Germinal center (tissue), 1 donor: ENCODE measurements around the gene TACC3.

ENCODE experiments used
- DNase-seq: peaks from one replicate; pipeline ENCODE4 v3.0.0; 2012; ENCODE audit warnings: mixed read lengths, low spot score

The TACC3 gene

GRCh38 chr4:1723131-1723801 is 1.9 kb downstream of the TACC3 start:
- peak; percentile 67 for DNase-seq

- no peak for DNase-seq
Measured at GRCh38 chr4:1725521-1725920, 4.2 kb downstream of the TACC3 start.

GRCh38 chr4:1726146-1726934 is 5.0 kb downstream of the TACC3 start:
- peak; percentile 77 for DNase-seq

- no peak for DNase-seq
Measured at GRCh38 chr4:1727117-1728031, 6.1 kb downstream of the TACC3 start.

GRCh38 chr4:1728061-1728980 is 7.0 kb downstream of the TACC3 start:
- DNase-seq = no peak

- DNase-seq = no peak
Measured at GRCh38 chr4:1730532-1731135, 9.3 kb downstream of the TACC3 start.

- no peak for DNase-seq
Measured at GRCh38 chr4:1731180-1731579, 9.9 kb downstream of the TACC3 start.

GRCh38 chr4:1732911-1733310 is 11.6 kb downstream of the TACC3 start:
- no peak for DNase-seq

- DNase-seq = no peak
Measured at GRCh38 chr4:1735215-1735614, 13.9 kb downstream of the TACC3 start.

- DNase-seq = no peak
Measured at GRCh38 chr4:1736812-1737211, 15.5 kb downstream of the TACC3 start.

GRCh38 chr4:1737666-1738065 is 16.3 kb downstream of the TACC3 start:
- no peak for DNase-seq

- no peak for DNase-seq
Measured at GRCh38 chr4:1738410-1738809, 17.1 kb downstream of the TACC3 start.

GRCh38 chr4:1739358-1739757 is 18.0 kb downstream of the TACC3 start:
- DNase-seq = no peak

- no peak for DNase-seq
Measured at GRCh38 chr4:1740021-1740545, 18.8 kb downstream of the TACC3 start.

- DNase-seq = no peak
Measured at GRCh38 chr4:1741208-1741607, 19.9 kb downstream of the TACC3 start.

- no peak for DNase-seq
Measured at GRCh38 chr4:1743551-1743950, 22.2 kb downstream of the TACC3 start.

GRCh38 chr4:1743975-1744374 is 22.7 kb downstream of the TACC3 start:
- DNase-seq = no peak

- no peak for DNase-seq
Measured at GRCh38 chr4:1744552-1744951, 23.2 kb downstream of the TACC3 start.

- DNase-seq = no peak
Measured at GRCh38 chr4:1745165-1745564, 23.8 kb downstream of the TACC3 start.

- no peak for DNase-seq
Measured at GRCh38 chr4:1745697-1746096, 24.4 kb downstream of the TACC3 start.

- DNase-seq = peak; percentile 90
Measured at GRCh38 chr4:1746265-1746691, 25.0 kb downstream of the TACC3 start.
